Measurements from ENCODE around the gene NLK.

NLK gene

DNA sequence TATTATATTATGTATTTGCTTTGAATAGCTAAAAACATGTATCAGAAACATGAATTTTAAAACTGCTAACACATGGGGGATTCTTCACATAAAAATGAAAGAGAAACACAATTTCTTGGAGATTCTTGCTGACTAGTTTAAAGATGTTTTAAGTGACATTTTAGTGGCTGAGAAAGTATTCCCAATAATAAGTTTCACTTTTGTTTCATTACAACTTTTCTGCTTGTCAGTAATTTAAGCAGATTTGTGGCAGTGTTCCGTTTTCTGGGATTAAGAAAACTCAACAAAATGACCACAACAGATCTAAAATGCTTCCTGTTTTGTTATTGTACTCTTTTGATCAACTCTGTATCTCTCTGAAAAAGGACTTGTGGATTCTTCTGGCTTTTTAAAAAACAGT, 75.9 kb downstream of the NLK start:
- Histone ChIP-seq H3K36me3 (no peaks in the 10 kb centered on the region), H3K4me1 (no peaks in the 10 kb centered on the region), H3K9me3 (no peaks in the 10 kb centered on the region), H3K27me3 (no peaks in the 10 kb centered on the region), H3K4me3 (ENCODE audit: low read depth, low read length) (no peak overlapping the region)
- DNase-seq, result no peak
- TF ChIP-seq CTCF (IDR thresholded peaks at IDR 0.05; ENCODE audit: low read depth, low read length), result no peak

GRCh38 chr17:28119046-28119445, 76.6 kb downstream of the NLK start:
- Histone ChIP-seq H3K36me3 (no peaks in the 10 kb centered on the region), H3K27me3 (no peaks in the 10 kb centered on the region), H3K4me1 (no peaks in the 10 kb centered on the region), H3K4me3 (ENCODE audit: low read depth, low read length) (no peak overlapping the region), H3K9me3 (no peaks in the 10 kb centered on the region)
- DNase-seq, result no peak
- no peak for TF ChIP-seq CTCF (IDR thresholded peaks at IDR 0.05; ENCODE audit: low read depth, low read length)

- TF ChIP-seq CTCF (IDR thresholded peaks at IDR 0.05; ENCODE audit: low read depth, low read length), result no peak
- Histone ChIP-seq H3K36me3 (no peaks in the 10 kb centered on the region), H3K4me1 (no peaks in the 10 kb centered on the region), H3K4me3 (ENCODE audit: low read depth, low read length) (no peak overlapping the region), H3K27me3 (no peaks in the 10 kb centered on the region), H3K9me3 (no peaks in the 10 kb centered on the region)
- no peak for DNase-seq
Observed at GRCh38 chr17:28119560-28119959, 77.1 kb downstream of the NLK start.

- no peak for TF ChIP-seq CTCF (IDR thresholded peaks at IDR 0.05; ENCODE audit: low read depth, low read length)
- Histone ChIP-seq H3K36me3 (no peaks in the 10 kb centered on the region), H3K27me3 (no peaks in the 10 kb centered on the region), H3K4me3 (ENCODE audit: low read depth, low read length) (no peak overlapping the region), H3K4me1 (no peaks in the 10 kb centered on the region), H3K9me3 (no peaks in the 10 kb centered on the region)
- no peak for DNase-seq
Observed at GRCh38 chr17:28120766-28121165, 78.3 kb downstream of the NLK start.

GRCh38 chr17:28124962-28125361, 82.5 kb downstream of the NLK start:
- Histone ChIP-seq H3K4me1 (no peaks in the 10 kb centered on the region), H3K4me3 (ENCODE audit: low read depth, low read length) (no peak overlapping the region), H3K36me3 (no peaks in the 10 kb centered on the region), H3K9me3 (no peaks in the 10 kb centered on the region), H3K27me3 (no peaks in the 10 kb centered on the region)
- TF ChIP-seq CTCF (IDR thresholded peaks at IDR 0.05; ENCODE audit: low read depth, low read length), result no peak
- no peak for DNase-seq

GRCh38 chr17:28125526-28126378, 83.3 kb downstream of the NLK start:
- Histone ChIP-seq H3K4me1 (no peaks in the 10 kb centered on the region), H3K9me3 (no peaks in the 10 kb centered on the region), H3K27me3 (no peaks in the 10 kb centered on the region), H3K4me3 (ENCODE audit: low read depth, low read length) (no peak overlapping the region), H3K36me3 (no peaks in the 10 kb centered on the region)
- DNase-seq, result no peak
- TF ChIP-seq CTCF (IDR thresholded peaks at IDR 0.05; ENCODE audit: low read depth, low read length), result no peak

Data from BE2C (cell line).